K562 (cell line): ENCODE results near the gene DAP. TPM values are rescaled to one million over a fixed set of nuclear protein-coding genes. Genes with fewer than 3 reads are reported as not detected.
A peak's percentile ranks its signal among the peaks of the same experiment; 100 is the strongest.

ENCODE experiments used
- ETV6 ChIP-seq, 3 experiments: fragments of 150-350 bp in 1 of 3; sonication (generic) in 1 of 3; formaldehyde crosslinking in 1 of 3; IDR thresholded peaks; 2 replicates each; pipeline versions ENCODE4 v1.6.1 to v1.8.0; 2014 to 2022; ENCODE audit warnings: borderline replicate concordance in 2 of 3, low read depth in 2 of 3, antibody characterized with exemption in 1 of 3, low read length in 1 of 3, mild to moderate bottlenecking in 1 of 3, missing genetic modification reagents in 1 of 3
- FOXJ3 ChIP-seq: sonication (generic); formaldehyde crosslinking; IDR thresholded peaks from 2 replicates; pipeline ENCODE4 v1.4.0; 2020; ENCODE audit warnings: mild to moderate bottlenecking, missing genetic modification reagents
- HNRNPL ChIP-seq: fragments of 200-400 bp; formaldehyde crosslinking; IDR thresholded peaks from 2 replicates; pipeline ENCODE4 v1.6.1; 2017; ENCODE audit warnings: low read depth, mild to moderate bottlenecking, low read length
- HNRNPLL ChIP-seq: fragments of 200-400 bp; formaldehyde crosslinking; IDR thresholded peaks from 2 replicates; pipeline ENCODE4 v1.6.1; 2017; ENCODE audit warnings: low read length, low read depth, mild to moderate bottlenecking; ENCODE audit not compliant: poor library complexity, severe bottlenecking
- IRF9 ChIP-seq: fragments of 450-650 bp; IDR thresholded peaks from 2 replicates; pipeline ENCODE4 v1.6.1; 2016; ENCODE audit warnings: missing biosample characterization, missing genetic modification characterization
- PTTG1 ChIP-seq: fragments of 450-650 bp; IDR thresholded peaks from 2 replicates; pipeline ENCODE4 v1.6.1; 2016; ENCODE audit warnings: low read depth, mild to moderate bottlenecking, missing genetic modification characterization, missing compliant biosample characterization
- RFX5 ChIP-seq: IDR thresholded peaks from 2 replicates; pipeline ENCODE4 v1.6.1; 2011; ENCODE audit warnings: low read depth, mild to moderate bottlenecking, improper control_type of control experiment, low read length
- TBL1XR1 ChIP-seq, 2 experiments: IDR thresholded peaks; 2 replicates each; pipeline ENCODE4 v1.6.1; 2012; ENCODE audit warnings: improper control_type of control experiment in 2 of 2, low read length in 2 of 2, mild to moderate bottlenecking in 1 of 2
- XRCC5 ChIP-seq: fragments of 200-400 bp; formaldehyde crosslinking; IDR thresholded peaks from 2 replicates; pipeline ENCODE4 v1.6.1; 2017; ENCODE audit warnings: low read depth, mild to moderate bottlenecking, low read length
- ZEB2 ChIP-seq: fragments of 450-650 bp; IDR thresholded peaks from 2 replicates; pipeline ENCODE4 v1.6.1; 2016
- ZNF518B ChIP-seq: fragments of 250-450 bp; sonication (Bioruptor Pico); IDR thresholded peaks from 2 replicates; pipeline ENCODE4 v1.5.0; 2021; ENCODE audit warnings: mild to moderate bottlenecking, moderate library complexity
- polyA plus RNA-seq, 8 experiments: library from polyadenylated mRNA; depleted of rRNA in 4 of 8; stranded (reverse) in 5 of 8; unstranded in 3 of 8; fragments of >200 nt; fragmentation: Nextera tagmentation in 2 of 8; fragmentation: Illumina TruSeq in 1 of 8; extraction: Ambion mirVana in 2 of 8; extraction: Trizol in 1 of 8; gene quantifications; 2 replicates each; pipeline versions ENCODE4 v1.2.1 to v1.2.3, GENCODE V29; 2011 to 2014; ENCODE audit warnings: inconsistent platforms in 1 of 8, missing spikeins in 1 of 8
- total RNA-seq, 7 experiments: library from RNA; depleted of rRNA in 6 of 7; stranded (reverse); fragments of >200 nt in 6 of 7; fragmentation: Illumina TruSeq in 2 of 7; extraction: Trizol in 2 of 7; gene quantifications; 2 replicates each; pipeline versions ENCODE4 v1.2.1 to v1.2.3, GENCODE V29; 2011 to 2021; ENCODE audit warnings: low replicate concordance in 1 of 7
- TF ChIP-seq, protein P1 (sequence below): fragments of 250-450 bp; sonication (Bioruptor Pico); IDR thresholded peaks from 2 replicates; pipeline ENCODE4 v1.8.0; 2021; ENCODE audit warnings: moderate library complexity, mild to moderate bottlenecking, inconsistent platforms
- TF ChIP-seq, protein P2 (sequence below): fragments of 250-450 bp; sonication (Bioruptor Pico); IDR thresholded peaks from 2 replicates; pipeline ENCODE4 v1.8.0; 2022; ENCODE audit warnings: moderate library complexity, mild to moderate bottlenecking, inconsistent platforms
- TF ChIP-seq, protein P3 (sequence below): sonication (generic); formaldehyde crosslinking; IDR thresholded peaks from 2 replicates; pipeline ENCODE4 v1.8.0; 2023; ENCODE audit warnings: missing genetic modification reagents, mild to moderate bottlenecking, borderline replicate concordance

Gene DAP
- total and polyA plus RNA-seq, 9 of the 15 experiments (the other 6 are each of a cell fraction or from before 2014, with no cell fraction given), result 14.1 to 151 (median 34.5) TPM

DNA sequence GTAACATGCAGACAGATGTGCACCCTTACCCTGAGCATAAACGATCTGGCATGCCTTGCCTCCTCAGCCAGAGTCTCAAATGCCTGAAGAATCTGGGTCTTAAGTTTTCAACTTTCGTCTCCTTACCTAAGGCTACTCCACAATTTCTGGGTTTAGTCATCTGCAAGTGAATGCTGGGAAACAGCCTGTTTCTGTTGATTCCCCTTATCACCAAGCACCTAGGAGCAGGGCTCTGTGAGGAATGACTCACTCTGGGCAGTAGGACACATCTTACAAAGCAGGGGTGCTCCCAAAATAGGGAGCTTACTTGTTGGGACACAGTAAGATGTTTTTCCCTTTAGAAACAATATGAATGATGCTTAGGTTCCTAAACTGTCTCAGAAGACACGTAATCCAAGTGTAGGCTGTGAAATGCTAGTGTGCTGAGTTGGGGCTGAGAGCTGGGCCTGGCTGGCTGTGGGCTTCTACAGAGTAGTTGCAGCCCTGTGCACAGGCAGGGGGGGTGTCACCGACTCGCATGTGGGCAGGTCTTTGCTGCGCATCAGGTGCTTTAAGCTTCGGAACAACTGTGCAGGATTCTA is 58.0 kb downstream of the DAP start (continued):
- TF ChIP-seq, protein P1, sequence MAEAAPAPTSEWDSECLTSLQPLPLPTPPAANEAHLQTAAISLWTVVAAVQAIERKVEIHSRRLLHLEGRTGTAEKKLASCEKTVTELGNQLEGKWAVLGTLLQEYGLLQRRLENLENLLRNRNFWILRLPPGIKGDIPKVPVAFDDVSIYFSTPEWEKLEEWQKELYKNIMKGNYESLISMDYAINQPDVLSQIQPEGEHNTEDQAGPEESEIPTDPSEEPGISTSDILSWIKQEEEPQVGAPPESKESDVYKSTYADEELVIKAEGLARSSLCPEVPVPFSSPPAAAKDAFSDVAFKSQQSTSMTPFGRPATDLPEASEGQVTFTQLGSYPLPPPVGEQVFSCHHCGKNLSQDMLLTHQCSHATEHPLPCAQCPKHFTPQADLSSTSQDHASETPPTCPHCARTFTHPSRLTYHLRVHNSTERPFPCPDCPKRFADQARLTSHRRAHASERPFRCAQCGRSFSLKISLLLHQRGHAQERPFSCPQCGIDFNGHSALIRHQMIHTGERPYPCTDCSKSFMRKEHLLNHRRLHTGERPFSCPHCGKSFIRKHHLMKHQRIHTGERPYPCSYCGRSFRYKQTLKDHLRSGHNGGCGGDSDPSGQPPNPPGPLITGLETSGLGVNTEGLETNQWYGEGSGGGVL (CRISPR knock-in tag), result no peak
- TF ChIP-seq, protein P2, sequence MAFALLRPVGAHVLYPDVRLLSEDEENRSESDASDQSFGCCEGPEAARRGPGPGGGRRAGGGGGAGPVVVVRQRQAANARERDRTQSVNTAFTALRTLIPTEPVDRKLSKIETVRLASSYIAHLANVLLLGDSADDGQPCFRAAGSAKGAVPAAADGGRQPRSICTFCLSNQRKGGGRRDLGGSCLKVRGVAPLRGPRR (CRISPR knock-in tag), result no peak
- TF ChIP-seq FOXJ3 (CRISPR knock-in tag) (peak; percentile 84), ZNF518B (CRISPR knock-in tag) (no peak), PTTG1 (tag) (no peak), HNRNPLL (peak; percentile 64), ZEB2 (peak; percentile 81), IRF9 (tag) (no peak), HNRNPL (no peak), TBL1XR1 (IDR thresholded peaks at IDR 0.05; ENCODE audit: low read length in 2 of 2) (peak; percentile 39 to 83; a peak in 3 of 4 replicates), XRCC5 (0 out of 2 replicates have a peak, but pooled peaks have one; percentile 35), ETV6 (IDR thresholded peaks at IDR 0.05; ENCODE audit: borderline replicate concordance in 1 of 2, low read depth in 2 of 2, low read length in 1 of 2) (peak; percentile 54 to 82; a peak in 3 of 4 replicates), ETV6 (CRISPR knock-in tag; IDR thresholded peaks at IDR 0.05; ENCODE audit: borderline replicate concordance) (no peak), RFX5 (no peak)
- TF ChIP-seq, protein P3, sequence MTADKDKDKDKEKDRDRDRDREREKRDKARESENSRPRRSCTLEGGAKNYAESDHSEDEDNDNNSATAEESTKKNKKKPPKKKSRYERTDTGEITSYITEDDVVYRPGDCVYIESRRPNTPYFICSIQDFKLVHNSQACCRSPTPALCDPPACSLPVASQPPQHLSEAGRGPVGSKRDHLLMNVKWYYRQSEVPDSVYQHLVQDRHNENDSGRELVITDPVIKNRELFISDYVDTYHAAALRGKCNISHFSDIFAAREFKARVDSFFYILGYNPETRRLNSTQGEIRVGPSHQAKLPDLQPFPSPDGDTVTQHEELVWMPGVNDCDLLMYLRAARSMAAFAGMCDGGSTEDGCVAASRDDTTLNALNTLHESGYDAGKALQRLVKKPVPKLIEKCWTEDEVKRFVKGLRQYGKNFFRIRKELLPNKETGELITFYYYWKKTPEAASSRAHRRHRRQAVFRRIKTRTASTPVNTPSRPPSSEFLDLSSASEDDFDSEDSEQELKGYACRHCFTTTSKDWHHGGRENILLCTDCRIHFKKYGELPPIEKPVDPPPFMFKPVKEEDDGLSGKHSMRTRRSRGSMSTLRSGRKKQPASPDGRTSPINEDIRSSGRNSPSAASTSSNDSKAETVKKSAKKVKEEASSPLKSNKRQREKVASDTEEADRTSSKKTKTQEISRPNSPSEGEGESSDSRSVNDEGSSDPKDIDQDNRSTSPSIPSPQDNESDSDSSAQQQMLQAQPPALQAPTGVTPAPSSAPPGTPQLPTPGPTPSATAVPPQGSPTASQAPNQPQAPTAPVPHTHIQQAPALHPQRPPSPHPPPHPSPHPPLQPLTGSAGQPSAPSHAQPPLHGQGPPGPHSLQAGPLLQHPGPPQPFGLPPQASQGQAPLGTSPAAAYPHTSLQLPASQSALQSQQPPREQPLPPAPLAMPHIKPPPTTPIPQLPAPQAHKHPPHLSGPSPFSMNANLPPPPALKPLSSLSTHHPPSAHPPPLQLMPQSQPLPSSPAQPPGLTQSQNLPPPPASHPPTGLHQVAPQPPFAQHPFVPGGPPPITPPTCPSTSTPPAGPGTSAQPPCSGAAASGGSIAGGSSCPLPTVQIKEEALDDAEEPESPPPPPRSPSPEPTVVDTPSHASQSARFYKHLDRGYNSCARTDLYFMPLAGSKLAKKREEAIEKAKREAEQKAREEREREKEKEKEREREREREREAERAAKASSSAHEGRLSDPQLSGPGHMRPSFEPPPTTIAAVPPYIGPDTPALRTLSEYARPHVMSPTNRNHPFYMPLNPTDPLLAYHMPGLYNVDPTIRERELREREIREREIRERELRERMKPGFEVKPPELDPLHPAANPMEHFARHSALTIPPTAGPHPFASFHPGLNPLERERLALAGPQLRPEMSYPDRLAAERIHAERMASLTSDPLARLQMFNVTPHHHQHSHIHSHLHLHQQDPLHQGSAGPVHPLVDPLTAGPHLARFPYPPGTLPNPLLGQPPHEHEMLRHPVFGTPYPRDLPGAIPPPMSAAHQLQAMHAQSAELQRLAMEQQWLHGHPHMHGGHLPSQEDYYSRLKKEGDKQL, result no peak
